Stimulated activated CD8-positive, alpha-beta memory T cell treated with anti-CD3 and anti-CD28 coated beads, Interleukin-12 subunit alpha, Interleukin-12 subunit beta, amount 100 ng/mL, for 24 hours (primary cell): ENCODE results near the gene GNS.
"Not testable (repeated sequence)": the region's sequence is repeated elsewhere in the genome, so short reads cannot be mapped to it uniquely, and the experiment has no call there.

ENCODE experiments used
- DNase-seq: peaks from one replicate; pipeline ENCODE4 v3.0.0-alpha.2; 2020; ENCODE audit errors: extremely low read depth

The GNS gene

GRCh38 chr12:64696080-64696741 lies 63.0 kb downstream of the GNS start:
- no peak for DNase-seq

GRCh38 chr12:64695550-64695949 lies 63.7 kb downstream of the GNS start:
- no peak for DNase-seq

- DNase-seq, result no peak
Measured at GRCh38 chr12:64694130-64695040, 64.8 kb downstream of the GNS start.

GRCh38 chr12:64691795-64692583 lies 67.2 kb downstream of the GNS start:
- no peak for DNase-seq

GRCh38 chr12:64691227-64691794 lies 67.9 kb downstream of the GNS start:
- no peak for DNase-seq

- DNase-seq, result not testable (repeated sequence)
Measured at GRCh38 chr12:64690236-64690635, 69.0 kb downstream of the GNS start.

GRCh38 chr12:64688715-64689114 lies 70.5 kb downstream of the GNS start:
- DNase-seq, result no peak

- no peak for DNase-seq
Measured at GRCh38 chr12:64688219-64688618, 71.0 kb downstream of the GNS start.

GRCh38 chr12:64687816-64688215 lies 71.4 kb downstream of the GNS start:
- no peak for DNase-seq

GRCh38 chr12:64685605-64686004 lies 73.6 kb downstream of the GNS start:
- DNase-seq, result no peak

GRCh38 chr12:64685050-64685449 lies 74.2 kb downstream of the GNS start:
- no peak for DNase-seq

- no peak for DNase-seq
Measured at GRCh38 chr12:64683816-64684543, 75.2 kb downstream of the GNS start.

GRCh38 chr12:64682572-64683277 lies 76.5 kb downstream of the GNS start:
- DNase-seq, result no peak

GRCh38 chr12:64681200-64682052 lies 77.8 kb downstream of the GNS start:
- no peak for DNase-seq

GRCh38 chr12:64680235-64680634 lies 79.0 kb downstream of the GNS start:
- no peak for DNase-seq

- no peak for DNase-seq
Measured at GRCh38 chr12:64679487-64680001, 79.7 kb downstream of the GNS start.

GRCh38 chr12:64678835-64679234 lies 80.4 kb downstream of the GNS start:
- DNase-seq, result no peak

GRCh38 chr12:64678248-64678647 lies 81.0 kb downstream of the GNS start:
- no peak for DNase-seq

GRCh38 chr12:64675795-64676194 lies 83.4 kb downstream of the GNS start:
- DNase-seq, result no peak
